SK-MEL-5 (cell line): ENCODE results near the gene MBNL1. TPM values are rescaled to one million over a fixed set of nuclear protein-coding genes. Genes with fewer than 3 reads are reported as not detected.
A peak's percentile ranks its signal among the peaks of the same experiment; 100 is the strongest.
"Not testable (repeated sequence)": the region's sequence is repeated elsewhere in the genome, so short reads cannot be mapped to it uniquely, and the experiment has no call there.

Experiments used
- DNase-seq: peaks from one replicate; pipeline ENCODE4 v3.0.0-alpha.2; 2016; ENCODE audit warnings: low read depth, low spot score
- in situ Hi-C: cut with HindIII; loops from 2 replicates; pipeline ENCODE4 v1.10.0; 2016; ENCODE audit warnings: low sequenced_read_pairs, high pct_unique_total_duplicates, low pct_unique_long_range_greater_than_20kb
- total RNA-seq: library from RNA; depleted of rRNA; stranded (reverse); fragments of >200 nt; shearing (Covaris generic); gene quantifications from 2 replicates; pipeline ENCODE4 v1.2.3, GENCODE V29; 2014

Gene MBNL1
- total RNA-seq, 1 experiment from 2014 or later, result 116 TPM

- peak; percentile 14 for DNase-seq
- in situ Hi-C loops, result no loop called here
These were observed 52.6 kb downstream of the MBNL1 start for GRCh38 chr3:152321200-152321954.

- no peak for DNase-seq
- in situ Hi-C loops, result no loop called here
These were observed 53.2 kb downstream of the MBNL1 start for GRCh38 chr3:152321955-152322377.

- DNase-seq, result no peak
- in situ Hi-C loops, result no loop called here
These were observed 54.0 kb downstream of the MBNL1 start for GRCh38 chr3:152322756-152323155.

DNA sequence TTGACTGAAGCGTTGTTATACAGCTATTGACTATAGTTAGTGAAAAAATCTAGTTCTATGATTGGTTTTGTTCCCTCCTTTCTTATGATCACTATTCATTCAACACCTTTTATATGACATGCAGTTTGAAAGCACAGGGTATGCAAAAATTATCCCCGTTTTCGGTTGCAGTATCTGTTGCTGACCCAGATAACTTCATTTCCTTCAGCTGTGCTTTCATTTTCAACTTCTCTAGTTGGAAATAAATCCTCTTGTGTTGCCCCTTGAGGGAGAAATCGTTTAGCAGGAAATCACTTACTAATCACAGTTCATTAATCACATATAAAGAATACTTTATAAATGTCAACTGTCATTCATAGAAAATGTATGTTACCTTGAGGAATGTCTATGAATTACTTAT lies 55.1 kb downstream of the MBNL1 start:
- DNase-seq, result no peak
- in situ Hi-C loops, result no loop called here

GRCh38 chr3:152325136-152325535 lies 56.4 kb downstream of the MBNL1 start:
- DNase-seq, result no peak
- in situ Hi-C loops, result no loop called here

GRCh38 chr3:152327203-152327602 lies 58.5 kb downstream of the MBNL1 start:
- in situ Hi-C loops, result no loop called here
- DNase-seq, result no peak

DNA sequence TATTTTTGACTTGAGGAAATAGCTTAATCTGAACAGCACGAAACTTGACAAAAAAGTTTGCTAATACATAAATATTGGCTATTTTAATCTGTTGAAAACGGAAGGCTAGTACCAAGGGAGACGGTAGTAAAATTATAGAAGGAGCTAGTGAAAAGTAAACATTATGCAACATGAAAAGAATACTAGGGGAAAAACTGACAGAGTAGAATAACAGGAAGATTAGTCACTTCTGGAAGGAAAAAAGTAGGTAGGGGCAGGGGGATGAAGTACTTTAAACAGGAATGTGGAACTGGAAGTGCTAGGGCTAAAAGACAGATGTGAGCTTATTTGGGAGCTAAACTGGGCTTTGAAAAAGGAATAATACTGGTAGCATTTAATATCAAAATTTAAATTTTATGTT lies 60.1 kb downstream of the MBNL1 start:
- no peak for DNase-seq
- in situ Hi-C loops, result no loop called here

DNA sequence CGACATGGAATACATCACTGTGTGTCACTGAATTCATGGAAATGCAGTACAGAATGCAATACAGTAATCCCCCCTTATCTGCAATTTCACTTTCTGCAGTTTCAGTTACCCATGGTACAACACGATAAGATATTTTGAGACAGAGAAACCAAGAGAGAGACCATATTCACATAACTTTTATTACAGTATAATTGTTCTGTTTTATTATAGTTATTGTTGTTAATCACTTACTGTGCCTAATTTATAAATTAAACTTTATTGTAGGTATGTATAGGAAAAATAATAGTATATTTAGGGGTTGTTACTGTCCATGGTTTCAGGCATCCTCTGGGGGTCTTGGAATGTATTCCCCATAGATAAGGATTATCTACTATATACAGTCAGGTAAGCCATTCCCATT lies 61.8 kb downstream of the MBNL1 start:
- DNase-seq, result no peak
- in situ Hi-C loops, result no loop called here

- in situ Hi-C loops, result no loop called here
- no peak for DNase-seq
These were observed 62.4 kb downstream of the MBNL1 start for GRCh38 chr3:152331018-152331541.

DNA sequence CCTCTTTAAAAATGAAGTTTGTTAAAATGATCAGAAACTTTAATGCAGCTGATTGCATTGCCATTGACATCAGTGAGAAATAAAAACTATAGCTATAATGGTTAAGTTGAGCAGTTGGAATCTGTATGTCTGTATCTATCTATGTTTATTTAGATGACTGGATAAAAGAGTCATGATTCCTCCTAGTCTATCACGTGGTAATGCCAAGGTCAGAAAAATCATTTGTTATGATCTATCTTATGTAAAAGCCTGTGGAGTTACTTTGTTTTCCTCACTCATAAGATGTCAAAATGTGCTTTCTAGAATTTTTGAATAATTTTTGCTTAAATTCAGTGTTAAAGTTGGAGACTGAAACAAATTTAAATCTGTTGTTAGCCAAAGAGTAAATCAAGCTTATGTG lies 63.3 kb downstream of the MBNL1 start:
- DNase-seq, result no peak
- in situ Hi-C loops, result no loop called here

DNA sequence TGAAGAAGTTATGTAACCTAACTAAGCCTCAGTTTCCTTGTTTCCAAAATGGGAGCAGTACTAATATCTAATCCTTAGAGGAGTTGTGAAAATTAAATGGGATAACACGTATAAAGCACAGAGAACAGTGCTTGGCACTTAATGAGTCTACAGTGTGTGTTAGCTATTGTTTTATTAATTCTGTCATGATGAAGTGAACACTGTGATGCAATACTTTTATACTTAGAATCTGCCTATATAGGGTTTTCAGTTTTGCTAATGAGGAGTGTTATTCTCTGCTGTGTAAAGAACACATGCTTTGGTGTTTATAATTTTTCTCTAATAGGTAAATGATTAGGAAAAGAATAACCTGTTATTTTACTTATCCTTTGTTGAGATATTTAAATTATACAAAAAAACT lies 65.2 kb downstream of the MBNL1 start:
- in situ Hi-C loops, result no loop called here
- no peak for DNase-seq

DNA sequence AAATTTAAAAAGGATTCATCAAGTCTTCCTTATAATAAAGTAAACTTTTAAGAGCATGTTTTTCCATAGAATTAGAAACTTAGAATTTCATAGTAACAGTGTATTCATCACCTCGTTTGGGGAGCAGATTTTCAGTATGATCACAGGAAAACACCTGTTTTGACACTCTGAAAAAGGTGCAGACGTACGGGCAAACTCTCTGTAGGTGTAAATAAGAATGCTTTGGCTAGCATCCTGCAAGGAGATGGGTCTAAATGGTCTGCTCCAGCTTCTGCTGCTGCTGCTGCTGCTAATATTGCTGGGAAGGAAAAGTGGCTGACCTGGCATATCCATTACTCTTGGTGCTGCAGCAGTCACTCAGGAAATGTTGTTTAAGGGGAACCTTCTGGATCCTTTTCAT lies 66.0 kb downstream of the MBNL1 start:
- in situ Hi-C loops, result no loop called here
- DNase-seq, result no peak

DNA sequence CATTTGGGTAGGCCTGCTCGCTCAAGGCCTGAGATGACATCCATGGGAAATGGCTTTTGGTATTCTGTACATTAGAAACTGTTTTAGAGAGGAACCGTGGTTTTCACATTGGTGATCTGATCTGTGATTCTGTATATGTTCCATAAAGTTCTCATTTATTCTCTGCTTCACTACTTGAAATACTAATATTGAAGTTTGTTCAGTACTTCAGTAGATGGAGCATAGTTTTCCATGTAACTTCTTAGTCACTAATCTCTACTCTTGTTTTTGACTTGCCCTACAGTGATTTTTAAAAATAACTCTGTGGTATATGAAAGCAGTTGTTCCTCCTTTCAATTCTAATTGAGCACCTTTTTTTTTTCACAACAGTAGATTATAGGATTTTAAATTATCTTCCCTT lies 66.5 kb downstream of the MBNL1 start:
- in situ Hi-C loops, result no loop called here
- no peak for DNase-seq

GRCh38 chr3:152337337-152337736 lies 68.6 kb downstream of the MBNL1 start:
- in situ Hi-C loops, DNase-seq: not testable (repeated sequence)

- DNase-seq, result no peak
- in situ Hi-C loops, result no loop called here
These were observed 69.5 kb downstream of the MBNL1 start for GRCh38 chr3:152338159-152338720.

GRCh38 chr3:152339881-152340505 lies 71.3 kb downstream of the MBNL1 start:
- in situ Hi-C loops, result no loop called here
- no peak for DNase-seq

DNA sequence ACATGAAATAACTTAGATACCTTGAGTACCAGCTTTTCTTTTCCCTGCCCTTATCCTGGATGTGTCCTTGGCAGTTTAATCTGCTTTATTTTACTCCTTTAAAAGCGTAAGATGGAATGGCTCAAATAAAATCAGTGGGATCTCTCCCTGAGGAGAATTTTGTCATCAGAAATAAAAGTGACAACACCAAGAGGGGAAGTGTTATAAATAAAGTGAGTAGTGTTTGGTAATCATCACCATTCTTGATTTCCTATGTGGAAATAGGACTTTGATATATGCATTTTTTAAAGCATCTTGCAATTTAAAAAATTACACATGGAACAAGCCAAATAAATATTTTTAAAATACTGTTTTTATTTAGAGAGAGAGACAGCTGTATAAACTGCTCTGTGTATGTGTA lies 76.5 kb downstream of the MBNL1 start:
- in situ Hi-C loops, result no loop called here
- DNase-seq, result no peak

DNA sequence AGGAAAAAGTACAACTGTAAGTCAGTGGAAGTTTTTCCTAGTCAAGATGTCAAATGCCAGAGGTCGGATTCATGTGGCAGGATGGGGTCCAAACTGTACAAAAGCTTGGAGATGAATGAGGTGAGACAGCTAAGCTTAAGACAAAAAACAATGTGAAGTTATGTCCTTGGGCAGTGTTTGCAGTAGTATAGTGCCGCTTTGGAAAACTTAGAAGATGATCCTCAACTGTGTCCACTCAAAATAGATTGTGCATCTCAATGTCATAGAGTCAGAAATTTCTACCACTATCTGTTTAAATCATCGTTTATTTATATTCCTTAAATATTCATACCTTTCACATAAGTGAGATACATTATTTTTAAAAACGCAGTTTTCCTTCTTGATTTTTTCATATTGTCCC lies 77.3 kb downstream of the MBNL1 start:
- no peak for DNase-seq
- in situ Hi-C loops, result no loop called here

DNA sequence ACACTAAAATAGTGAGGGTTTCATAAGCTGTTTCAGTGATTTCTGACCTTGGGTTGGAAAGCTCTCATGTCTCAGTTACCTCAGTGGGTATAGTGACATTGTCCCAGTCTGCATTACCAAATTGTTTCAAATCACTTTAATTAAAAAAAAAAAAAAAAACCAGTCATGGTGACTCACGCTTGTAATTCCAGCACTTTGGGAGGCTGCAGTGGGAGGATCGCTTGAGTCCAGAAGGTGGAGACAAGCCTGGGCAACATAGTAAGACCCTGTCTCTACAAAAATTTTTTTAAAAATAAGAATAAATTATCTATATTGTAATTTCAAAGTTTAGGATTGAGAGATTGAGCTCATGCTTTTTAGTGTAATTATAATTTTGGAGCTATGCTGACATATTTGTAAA lies 78.0 kb downstream of the MBNL1 start:
- no peak for DNase-seq
- in situ Hi-C loops, result no loop called here
